IPS-18c (cell line): ENCODE data around the gene PRDX3.

Source experiments
- H3K4me3 ChIP-seq: 2 replicates; pipeline ENCODE4 v1.7.0; 2013; ENCODE audit warnings: low read depth, mild to moderate bottlenecking, low read length, moderate library complexity; ENCODE audit not compliant: insufficient read depth
- H3K9me3 ChIP-seq: one replicate; pipeline ENCODE4 v1.6.1; 2013; ENCODE audit warnings: mild to moderate bottlenecking, low read length, moderate library complexity; ENCODE audit not compliant: control insufficient read depth, insufficient read depth

The PRDX3 gene

GRCh38 chr10:119208553-119208940, 29.9 kb upstream of the PRDX3 start:
- no peak overlapping the region for H3K4me3 ChIP-seq
- H3K9me3 ChIP-seq: no peaks in the 10 kb centered on the region

- Histone ChIP-seq H3K4me3 (peak overlapping the region; percentile 61), H3K9me3 (no peaks in the 10 kb centered on the region)
Observed at GRCh38 chr10:119207713-119208552, 29.3 kb upstream of the PRDX3 start.

GRCh38 chr10:119207366-119207666, 28.7 kb upstream of the PRDX3 start, which contains the start of gene GRK5:
Gene GRK5, plus strand, starts transcription at chr10:119207571. Its CDS starts 347 bp downstream, at chr10:119207918.
- H3K9me3 ChIP-seq: no peaks in the 10 kb centered on the region
- peak within 1 kb of the TSS; percentile 70 for H3K4me3 ChIP-seq

- Histone ChIP-seq H3K4me3 (peak overlapping the region; percentile 70), H3K9me3 (no peaks in the 10 kb centered on the region)
Observed at GRCh38 chr10:119206603-119207365, 28.2 kb upstream of the PRDX3 start.

GRCh38 chr10:119205894-119206602, 27.4 kb upstream of the PRDX3 start:
- H3K9me3 ChIP-seq: no peaks in the 10 kb centered on the region
- H3K4me3 ChIP-seq: peak overlapping the region; percentile 70; the same call in 1 of the 2 replicates

- H3K9me3 ChIP-seq: no peaks in the 10 kb centered on the region
- no peak overlapping the region for H3K4me3 ChIP-seq
Observed at GRCh38 chr10:119203006-119203405, 24.4 kb upstream of the PRDX3 start.

GRCh38 chr10:119201233-119201632, 22.6 kb upstream of the PRDX3 start:
- no peaks in the 10 kb centered on the region for H3K9me3 ChIP-seq
- H3K4me3 ChIP-seq: no peak overlapping the region

- H3K4me3 ChIP-seq: no peak overlapping the region
- no peaks in the 10 kb centered on the region for H3K9me3 ChIP-seq
Observed at GRCh38 chr10:119199231-119199992, 20.8 kb upstream of the PRDX3 start.

- Histone ChIP-seq H3K9me3 (no peaks in the 10 kb centered on the region), H3K4me3 (no peak overlapping the region)
Observed at GRCh38 chr10:119198438-119198837, 19.8 kb upstream of the PRDX3 start.

GRCh38 chr10:119197921-119198320, 19.3 kb upstream of the PRDX3 start:
- no peaks in the 10 kb centered on the region for H3K9me3 ChIP-seq
- no peak overlapping the region for H3K4me3 ChIP-seq

GRCh38 chr10:119191881-119192280, 13.3 kb upstream of the PRDX3 start:
- Histone ChIP-seq H3K4me3 (no peak overlapping the region), H3K9me3 (no peaks in the 10 kb centered on the region)

- Histone ChIP-seq H3K4me3 (no peak overlapping the region), H3K9me3 (no peaks in the 10 kb centered on the region)
Observed at GRCh38 chr10:119190954-119191785, 12.6 kb upstream of the PRDX3 start.

- Histone ChIP-seq H3K9me3 (no peaks in the 10 kb centered on the region), H3K4me3 (no peak overlapping the region)
Observed at GRCh38 chr10:119190353-119190752, 11.7 kb upstream of the PRDX3 start.

- no peaks in the 10 kb centered on the region for H3K9me3 ChIP-seq
- no peak overlapping the region for H3K4me3 ChIP-seq
Observed at GRCh38 chr10:119189811-119190282, 11.2 kb upstream of the PRDX3 start.

- Histone ChIP-seq H3K9me3 (no peaks in the 10 kb centered on the region), H3K4me3 (no peak overlapping the region)
Observed at GRCh38 chr10:119183664-119184412, 5.2 kb upstream of the PRDX3 start.
